ENCODE measurements around the gene IL6ST. TPM values are rescaled to one million over a fixed set of nuclear protein-coding genes. Genes with fewer than 3 reads are reported as not detected.
"Not testable (repeated sequence)": the region's sequence is repeated elsewhere in the genome, so short reads cannot be mapped to it uniquely, and the experiment has no call there.

The IL6ST gene
- 216 and 325 TPM in 2 replicates for total RNA-seq

DNA sequence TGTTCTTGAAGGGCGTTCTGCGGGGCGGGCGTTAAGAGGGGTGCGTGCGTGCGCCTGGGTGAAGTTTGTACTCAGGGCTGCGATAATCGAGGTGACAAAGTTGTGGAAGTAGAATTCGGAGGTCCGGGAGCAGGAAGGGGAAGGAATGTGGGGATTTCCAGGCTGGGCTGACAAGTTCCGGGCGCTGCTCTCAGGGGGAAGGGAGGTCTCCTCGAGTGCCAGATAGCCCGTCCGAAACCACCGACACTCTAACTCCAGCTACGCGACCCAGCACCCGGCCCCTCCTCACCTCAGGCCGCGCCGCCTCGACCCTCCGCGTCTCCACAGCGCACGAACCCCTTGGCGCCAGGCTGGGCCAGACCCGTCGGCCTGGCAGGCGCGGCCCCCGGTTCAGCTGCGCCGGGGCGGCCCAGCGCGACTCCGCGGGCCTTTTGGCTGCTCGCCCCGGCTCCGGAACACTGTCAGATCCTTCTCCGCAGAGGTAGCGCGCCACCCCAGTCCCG is at the start of gene IL6ST:
TSS of gene IL6ST (minus strand) at position 469 of the 503 bp plus-strand sequence. CDS start 18,685 bp downstream, outside the sequence.
- peak; percentile 74 for DNase-seq (ENCODE audit: low read depth)

DNA sequence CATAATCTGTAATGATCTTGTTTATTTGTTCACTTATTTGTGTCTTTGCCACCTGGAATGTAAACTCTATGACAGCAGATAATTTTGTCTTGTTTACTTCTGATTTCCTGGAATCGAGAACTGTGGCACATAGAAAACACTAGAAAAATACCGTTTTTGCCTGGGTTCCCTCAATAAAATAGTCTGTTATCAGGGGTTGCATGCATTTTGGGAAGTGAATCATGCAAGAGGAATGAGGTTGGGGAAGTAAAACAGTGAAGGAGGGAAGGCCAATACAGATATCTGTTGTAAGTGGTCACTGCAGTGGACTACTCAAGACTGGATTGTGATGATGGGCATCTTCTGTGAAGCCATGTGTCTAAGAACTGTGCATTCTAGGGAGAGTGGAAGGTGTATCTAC is 45.2 kb upstream of the IL6ST start:
- no peak for DNase-seq (ENCODE audit: low read depth)

DNA sequence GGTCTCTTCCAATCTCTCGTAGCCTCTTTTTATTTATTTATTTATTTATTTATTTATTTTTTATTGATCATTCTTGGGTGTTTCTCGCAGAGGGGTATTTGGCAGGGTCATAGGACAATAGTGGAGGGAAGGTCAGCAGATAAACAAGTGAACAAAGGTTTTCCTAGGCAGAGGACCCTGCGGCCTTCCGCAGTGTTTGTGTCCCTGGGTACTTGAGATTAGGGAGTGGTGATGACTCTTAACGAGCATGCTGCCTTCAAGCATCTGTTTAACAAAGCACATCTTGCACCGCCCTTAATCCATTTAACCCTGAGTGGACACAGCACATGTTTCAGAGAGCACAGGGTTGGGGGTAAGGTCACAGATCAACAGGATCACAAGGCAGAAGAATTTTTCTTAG is 43.4 kb upstream of the IL6ST start:
- not testable (repeated sequence) for DNase-seq (ENCODE audit: low read depth)

DNA sequence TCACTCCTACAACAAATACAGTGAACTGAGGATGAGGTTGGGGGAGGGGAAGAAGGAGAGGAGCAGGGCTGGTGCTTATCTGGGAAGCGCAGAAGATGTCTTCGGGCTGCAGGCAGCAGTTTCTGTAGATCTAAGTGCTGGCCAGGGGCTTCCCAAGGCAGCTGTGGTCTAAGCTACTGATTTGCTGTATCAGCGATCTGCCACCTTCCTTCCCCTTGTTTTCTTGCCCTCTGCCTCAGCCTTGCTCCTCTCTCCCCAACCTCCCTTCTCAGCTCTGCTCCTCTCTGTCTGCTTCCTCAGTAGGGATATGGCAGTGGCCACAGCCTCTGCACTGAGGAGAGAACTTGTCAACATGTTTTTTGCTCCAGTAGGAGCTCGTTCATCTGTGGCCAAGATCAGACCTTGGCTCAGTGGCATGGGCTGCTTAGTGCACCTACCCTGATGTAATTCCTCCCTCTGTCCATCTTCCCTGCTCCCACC is 42.8 kb upstream of the IL6ST start:
- DNase-seq (ENCODE audit: low read depth) = no peak

DNA sequence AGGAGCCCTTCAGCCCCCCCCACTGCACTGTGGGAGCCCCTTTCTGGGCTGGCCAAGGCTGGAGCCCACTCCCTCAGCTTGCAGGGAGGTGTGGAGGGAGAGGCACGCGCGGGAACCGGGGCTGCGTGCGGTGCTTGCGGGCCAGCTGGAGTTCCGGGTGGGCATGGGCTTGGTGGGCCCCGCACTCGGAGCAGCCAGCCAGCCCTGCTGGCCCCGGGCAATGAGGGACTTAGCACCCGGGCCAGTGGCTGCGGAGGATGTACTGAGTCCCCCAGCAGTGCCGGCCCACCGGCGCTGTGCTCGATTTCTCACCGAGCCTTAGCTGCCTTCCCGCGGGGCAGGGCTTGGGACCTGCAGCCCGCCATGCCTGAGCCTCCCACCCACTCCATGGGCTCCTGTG is 40.6 kb upstream of the IL6ST start:
- DNase-seq (ENCODE audit: low read depth) = not testable (repeated sequence)

DNA sequence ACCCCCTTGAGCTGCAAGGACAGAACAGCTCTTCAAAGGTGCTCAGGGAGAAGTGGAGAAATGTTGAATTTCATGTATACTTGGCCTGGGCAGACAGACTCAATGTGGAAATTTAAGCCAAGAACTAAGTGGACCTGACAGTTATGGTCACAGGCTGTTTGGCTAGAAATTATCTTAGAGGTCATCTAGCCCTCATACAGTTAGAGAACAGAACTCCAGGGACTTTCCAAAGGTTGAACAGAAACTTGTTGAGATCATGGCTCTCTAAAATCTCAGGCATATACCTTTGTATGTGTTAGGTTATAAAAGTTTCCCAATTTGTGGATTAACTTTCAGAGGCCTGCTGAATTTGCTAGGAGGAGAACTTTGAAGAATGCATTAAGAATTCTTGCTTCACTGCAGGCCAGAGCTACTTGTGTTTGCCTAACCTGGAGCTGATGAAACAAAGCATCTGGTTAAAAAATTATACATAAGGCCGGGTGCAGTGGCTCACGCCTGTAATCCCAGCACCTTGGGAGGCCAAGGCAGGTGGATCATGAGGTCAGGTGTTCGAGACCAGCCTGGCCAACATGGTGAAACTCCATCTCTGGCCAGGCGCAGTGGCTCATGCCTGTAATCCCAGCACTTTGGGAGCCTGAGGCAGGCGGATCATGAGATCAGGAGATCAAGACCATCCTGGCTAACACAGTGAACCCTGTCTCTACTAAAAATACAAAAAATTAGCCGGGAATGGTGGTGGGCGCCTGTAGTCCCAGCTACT is 35.3 kb upstream of the IL6ST start:
- peak; percentile 28 for DNase-seq (ENCODE audit: low read depth)

DNA sequence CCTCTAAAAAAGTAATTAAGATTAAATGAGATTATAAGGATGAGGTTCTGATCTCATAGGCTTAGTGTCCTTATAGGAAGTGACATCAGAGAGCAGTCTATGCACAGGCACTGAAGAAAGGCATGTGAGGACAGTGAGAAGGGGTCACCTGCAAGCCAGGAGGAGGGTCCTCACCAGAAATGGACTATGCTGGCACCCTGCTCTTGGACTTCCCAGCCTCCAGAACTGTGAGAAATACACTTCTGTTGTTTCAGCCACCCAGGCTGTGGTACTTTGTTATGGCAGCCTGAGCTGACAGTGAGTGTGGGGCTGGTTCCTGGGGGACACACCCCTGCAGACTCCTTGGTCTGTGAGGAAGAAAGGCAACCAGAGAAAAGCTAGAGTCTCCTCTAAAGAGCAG is 34.7 kb upstream of the IL6ST start:
- DNase-seq (ENCODE audit: low read depth) = no peak

DNA sequence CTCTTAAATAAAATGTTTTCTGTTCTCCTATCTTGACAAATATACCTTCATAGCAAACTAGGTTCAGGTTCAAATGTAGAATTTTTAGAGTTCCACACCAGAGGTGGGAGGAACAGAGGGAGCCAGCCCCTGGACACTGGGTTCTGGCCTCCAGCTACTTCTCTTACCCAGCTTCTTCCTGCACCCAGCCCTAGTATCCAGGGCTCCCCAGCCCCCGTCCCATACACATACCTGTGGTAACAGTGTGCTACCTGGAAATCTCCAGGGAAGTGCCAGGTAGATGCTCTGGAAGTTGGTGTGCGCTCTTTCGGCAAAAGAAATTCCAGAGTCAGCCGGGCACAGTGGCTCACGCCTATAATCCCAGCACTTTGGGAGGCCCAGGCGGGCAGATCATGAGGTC is 33.9 kb upstream of the IL6ST start:
- no peak for DNase-seq (ENCODE audit: low read depth)

DNA sequence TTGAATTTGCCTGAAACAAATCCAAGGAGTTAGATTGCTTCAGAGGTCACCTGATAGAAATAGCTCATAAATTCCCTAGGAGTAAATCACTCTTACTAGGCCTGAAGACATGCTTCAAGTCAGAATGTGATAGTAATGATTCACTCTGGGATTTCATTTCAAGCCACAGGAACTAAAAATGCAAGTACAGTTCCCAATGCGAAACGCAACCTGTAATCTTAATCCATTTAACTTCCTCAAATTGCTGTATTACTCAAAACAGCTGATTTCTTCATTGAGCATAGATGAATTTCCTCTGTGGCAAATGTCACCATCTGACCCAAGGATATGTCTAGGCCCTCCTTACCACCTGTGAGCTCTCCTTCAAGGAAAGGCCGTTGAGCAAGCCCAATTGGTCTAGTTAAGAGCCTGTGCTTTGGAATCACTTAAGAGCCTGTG is 32.1 kb upstream of the IL6ST start:
- DNase-seq (ENCODE audit: low read depth) = peak; percentile 98

DNA sequence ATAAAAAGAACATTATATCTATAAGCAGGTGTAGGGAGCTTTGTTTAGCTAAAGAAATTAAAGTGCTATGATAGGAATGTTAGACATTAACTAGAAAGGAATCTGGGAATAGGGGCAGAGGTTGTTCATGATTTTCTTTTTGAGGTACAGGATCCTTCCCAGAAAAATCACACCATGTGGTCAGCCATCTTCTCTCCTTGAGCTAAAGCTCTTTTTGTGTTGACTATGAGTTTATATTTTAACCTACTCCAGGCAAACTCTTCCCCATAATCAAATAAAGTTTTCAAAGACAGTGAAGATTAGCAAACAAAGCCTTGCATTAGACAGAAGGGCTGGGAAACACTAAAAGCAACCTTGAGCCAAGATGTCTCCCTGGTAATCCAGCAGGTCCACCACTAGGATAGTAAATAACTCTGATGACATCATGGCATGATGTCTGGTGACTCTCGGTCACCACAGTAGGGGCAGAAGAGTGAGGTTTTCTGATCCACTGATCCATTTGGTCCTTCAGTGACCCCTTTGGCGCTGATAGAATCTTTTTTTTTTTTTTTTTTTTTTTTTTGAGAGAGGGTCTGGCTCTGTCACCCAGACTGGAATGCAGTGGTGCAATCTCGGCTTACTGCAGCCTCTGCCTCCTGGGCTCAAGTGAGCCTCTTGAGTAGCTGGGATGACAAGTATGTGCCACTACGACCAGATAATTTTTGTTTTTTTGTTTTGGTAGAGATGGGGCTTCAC is 30.6 kb upstream of the IL6ST start:
- DNase-seq (ENCODE audit: low read depth) = peak; percentile 62

DNA sequence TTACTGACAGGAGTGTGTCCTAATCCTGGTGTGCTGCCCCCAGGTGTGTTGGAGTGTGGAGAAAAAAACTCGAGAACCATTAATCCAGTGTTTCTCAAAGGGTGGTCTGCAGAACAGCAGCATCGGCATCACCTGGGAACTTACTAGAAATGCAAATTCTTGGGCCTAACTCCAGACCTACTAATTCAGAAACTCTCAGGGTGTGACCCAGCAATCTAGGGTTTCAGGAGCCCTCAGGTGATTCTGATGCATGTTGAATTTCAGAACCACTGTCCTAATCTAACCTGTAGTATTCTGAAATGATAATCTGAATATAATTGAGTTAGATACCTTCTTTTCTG is 30.0 kb upstream of the IL6ST start:
- no peak for DNase-seq (ENCODE audit: low read depth)

DNA sequence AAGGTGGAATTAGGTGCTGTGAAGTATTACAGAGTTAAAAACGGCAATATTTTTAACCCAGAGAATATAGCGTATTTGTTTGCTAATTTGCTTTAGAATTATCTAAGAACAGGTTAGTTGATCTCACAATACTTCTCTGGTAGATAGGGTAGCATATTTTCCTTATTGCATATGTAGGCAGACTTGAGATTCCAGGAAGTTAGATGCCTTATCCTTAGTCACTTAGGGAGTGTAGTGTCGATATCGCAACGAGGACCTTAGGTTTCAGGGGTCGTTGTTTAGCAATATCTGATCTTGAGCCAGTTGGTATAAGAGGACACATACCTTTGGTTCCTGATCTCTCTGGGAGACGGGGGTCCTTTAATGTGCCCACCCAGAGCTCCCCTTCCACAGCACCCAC is 28.5 kb upstream of the IL6ST start:
- DNase-seq (ENCODE audit: low read depth) = no peak

DNA sequence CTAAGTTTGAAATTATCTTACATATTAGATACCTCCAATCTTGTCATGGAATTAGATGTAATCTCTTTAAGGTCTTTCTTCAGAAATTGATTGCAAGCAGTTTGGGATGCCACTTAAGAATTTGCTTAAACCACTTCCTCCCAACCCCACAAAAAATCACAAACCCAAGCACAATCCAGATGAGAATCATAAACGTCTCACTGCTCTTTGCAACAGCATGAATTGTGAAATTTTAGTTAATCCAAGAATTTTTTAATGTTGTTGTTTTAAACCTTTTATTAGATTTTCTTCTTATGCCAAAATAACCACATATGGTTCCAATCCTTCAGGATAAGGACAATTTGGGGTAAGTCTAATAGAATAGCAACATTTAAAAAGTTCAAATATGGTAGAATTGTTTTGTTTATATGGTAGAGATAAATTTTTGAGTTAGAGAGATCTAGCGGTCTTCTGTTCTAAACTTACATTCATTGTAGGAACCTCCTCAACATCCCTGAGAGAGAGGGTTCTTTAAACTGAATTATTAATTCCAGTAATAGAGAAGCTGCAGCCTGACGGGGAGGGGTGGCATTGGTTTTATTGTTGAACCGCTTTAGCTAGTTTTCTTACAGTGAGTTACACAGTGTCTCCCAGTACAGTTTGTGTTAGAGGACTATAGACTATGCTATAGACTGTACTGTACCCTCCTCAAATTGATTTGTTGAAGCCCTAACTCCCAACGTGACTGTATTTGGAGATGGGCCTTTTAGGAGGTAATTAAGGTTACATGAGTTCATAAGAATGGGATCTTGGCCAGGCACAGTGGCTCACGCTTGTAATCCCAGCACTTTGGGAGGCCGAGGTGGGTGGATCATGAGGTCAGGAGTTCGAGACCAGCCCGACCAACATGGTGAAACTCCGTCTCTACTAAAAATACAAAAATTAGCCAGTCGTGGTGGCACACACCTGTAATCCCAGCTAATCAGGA is 24.8 kb upstream of the IL6ST start:
- no peak for DNase-seq (ENCODE audit: low read depth)

DNA sequence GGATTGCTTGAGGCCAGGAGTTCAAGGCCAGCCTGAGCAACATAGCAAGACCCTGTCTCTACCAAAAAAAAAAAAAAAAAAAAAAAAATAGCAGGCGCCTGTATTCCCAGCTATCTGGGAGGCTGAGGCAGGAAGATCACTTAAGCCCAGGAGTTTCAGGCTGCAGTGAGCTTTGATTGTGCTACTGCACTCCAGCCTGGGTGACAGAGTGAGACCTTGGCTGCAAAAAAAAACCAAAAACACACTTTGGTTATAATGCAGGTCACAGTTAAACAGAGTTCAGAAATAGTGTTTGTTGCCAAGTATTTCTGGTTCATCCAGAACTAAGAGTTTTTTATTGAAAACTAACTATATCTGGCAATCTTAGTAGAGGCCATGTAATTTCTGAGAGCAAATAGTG is 24.1 kb upstream of the IL6ST start:
- no peak for DNase-seq (ENCODE audit: low read depth)

DNA sequence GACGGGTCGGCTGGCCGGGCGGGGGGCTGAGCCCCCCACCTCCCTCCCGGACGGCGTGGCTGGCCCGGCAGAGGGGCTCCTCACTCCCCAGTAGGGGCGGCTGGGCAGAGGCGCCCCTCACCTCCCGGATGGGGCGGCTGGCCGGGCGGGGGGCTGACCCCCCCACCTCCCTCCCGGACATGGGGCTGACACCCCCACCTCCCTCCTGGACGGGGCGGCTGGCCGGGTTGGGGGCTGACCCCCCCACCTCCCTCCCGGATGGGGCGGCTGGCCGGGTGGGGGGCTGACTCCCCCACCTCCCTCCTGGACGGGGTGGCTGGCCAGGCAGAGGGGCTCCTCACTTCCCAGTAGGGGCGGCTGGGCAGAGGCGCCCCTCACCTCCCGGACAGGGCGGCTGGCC is 19.9 kb upstream of the IL6ST start:
- not testable (repeated sequence) for DNase-seq (ENCODE audit: low read depth)

DNA sequence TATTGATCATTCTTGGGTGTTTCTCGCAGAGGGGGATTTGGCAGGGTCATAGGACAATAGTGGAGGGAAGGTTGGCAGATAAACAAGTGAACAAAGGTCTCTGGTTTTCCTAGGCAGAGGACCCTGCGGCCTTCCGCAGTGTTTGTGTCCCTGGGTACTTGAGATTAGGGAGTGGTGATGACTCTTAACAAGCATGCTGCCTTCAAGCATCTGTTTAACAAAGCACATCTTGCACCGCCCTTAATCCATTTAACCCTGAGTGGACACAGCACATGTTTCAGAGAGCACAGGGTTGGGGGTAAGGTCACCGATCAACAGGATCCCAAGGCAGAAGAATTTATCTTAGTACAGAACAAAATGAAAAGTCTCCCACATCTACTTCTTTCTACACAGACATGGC is 19.2 kb upstream of the IL6ST start:
- DNase-seq (ENCODE audit: low read depth) = not testable (repeated sequence)

DNA sequence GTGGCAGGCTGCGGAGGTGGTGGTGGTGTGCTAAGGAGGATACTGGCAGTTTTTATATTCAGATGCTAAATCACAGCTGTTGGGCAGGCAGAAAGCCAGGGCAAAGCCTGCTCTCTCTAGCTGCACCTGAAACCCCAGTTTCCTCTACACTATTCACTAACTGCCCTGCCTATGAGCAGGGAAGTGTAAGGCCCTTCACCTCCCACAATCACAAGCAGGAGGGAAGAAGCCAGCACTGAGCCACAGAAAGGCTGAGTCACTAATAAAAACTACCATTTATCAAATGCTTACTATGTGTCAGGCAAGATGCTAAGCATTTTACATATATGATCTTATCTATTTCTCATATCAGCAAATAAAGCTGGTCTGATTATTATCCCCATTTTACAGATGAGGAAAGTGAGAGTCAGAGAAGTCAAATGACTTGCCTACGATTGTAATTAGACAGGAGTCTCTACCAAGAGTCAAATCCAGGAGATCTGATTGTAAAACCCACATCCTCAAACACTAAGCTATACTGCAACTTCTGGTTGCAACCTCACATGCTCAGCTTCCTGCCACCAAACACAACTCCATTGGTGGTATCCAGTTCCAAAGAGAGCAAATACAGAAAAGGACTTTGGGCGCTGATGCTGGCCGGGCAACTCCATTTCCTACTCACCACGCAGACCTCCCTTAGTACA is 17.7 kb upstream of the IL6ST start:
- no peak for DNase-seq (ENCODE audit: low read depth)

DNA sequence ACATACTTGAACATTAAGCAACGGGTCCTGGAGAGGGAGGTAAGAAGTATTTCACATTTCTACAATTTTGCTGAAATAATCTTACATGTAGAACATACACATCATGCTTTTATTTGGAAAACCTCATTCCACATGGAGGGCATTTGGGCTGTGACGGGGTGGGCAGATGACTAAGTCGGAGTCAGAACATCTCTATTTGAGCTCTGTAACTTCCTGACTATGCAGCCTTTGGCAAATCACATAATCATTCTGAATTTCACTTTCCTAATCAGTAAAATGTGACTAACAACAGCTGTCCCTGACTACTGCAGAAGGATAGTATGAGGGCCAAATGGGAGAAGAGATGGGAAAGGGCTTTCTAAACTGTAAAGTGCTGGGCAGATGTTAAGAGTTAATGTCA is 17.1 kb upstream of the IL6ST start:
- DNase-seq (ENCODE audit: low read depth) = peak; percentile 68

DNA sequence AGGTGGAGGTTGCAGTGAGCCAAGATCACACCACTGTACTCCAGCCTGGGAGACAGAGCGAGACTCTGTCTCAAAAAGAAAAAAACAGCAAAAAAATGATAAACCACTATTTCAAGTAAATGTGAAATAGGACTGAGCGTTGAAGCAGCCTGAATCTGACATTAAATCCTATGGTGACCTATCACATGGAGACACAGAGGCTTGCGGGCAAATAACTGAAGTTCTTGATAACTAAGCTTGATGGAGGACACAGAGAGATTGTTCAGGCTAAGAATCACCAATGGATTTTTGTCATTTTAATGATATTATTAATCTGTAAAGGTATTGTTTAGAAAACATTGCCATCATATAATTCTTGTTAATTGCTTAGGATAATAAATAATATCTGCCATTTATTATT is 15.7 kb upstream of the IL6ST start:
- DNase-seq (ENCODE audit: low read depth) = no peak

DNA sequence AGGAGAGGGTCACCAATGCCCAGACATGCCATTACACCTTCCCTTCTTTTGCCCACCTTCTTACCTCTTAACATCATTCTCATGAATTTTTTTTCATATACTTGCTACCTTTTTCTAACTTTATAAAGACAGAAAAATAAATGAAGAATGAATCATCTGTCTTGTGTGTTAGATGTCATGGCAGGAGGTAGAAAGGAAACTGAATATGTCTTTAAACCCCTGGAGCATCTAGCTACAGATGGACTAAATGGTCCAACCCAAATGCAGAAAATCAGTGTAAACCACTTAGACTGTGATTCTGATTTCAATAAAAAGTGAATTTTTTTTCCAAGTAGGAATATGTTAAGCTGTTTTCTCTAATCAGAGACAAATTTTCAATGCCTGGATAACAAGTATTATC is 11.8 kb upstream of the IL6ST start:
- DNase-seq (ENCODE audit: low read depth) = no peak

DNA sequence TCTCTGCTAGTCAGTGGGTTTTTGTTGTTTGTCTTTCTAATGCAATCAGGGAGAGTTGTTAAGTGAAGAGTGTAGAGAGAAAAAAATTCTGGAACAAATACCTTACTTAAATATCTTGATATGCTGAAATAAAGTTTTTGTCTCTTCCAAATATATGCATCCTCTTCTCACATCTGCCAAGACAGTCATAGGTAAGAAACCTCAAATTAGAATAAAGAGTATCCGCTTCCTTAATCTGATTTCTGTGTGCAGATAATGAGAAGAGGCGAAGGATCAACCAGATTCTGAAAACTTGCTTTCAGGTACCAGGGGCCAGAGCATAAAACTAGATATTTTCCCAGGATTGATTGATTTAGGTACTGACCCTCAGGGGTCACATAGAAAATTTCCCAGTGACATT is 11.3 kb upstream of the IL6ST start:
- DNase-seq (ENCODE audit: low read depth) = no peak
